Activated CD4-positive, alpha-beta T cell treated with anti-CD3 and anti-CD28 coated beads for 4 hours (primary cell): Measurements from ENCODE around the gene CELF4.

Source experiments
- DNase-seq, 2 donors: peaks; one replicate each; pipeline ENCODE4 v3.0.0-alpha.2; 2020

CELF4 gene

DNA sequence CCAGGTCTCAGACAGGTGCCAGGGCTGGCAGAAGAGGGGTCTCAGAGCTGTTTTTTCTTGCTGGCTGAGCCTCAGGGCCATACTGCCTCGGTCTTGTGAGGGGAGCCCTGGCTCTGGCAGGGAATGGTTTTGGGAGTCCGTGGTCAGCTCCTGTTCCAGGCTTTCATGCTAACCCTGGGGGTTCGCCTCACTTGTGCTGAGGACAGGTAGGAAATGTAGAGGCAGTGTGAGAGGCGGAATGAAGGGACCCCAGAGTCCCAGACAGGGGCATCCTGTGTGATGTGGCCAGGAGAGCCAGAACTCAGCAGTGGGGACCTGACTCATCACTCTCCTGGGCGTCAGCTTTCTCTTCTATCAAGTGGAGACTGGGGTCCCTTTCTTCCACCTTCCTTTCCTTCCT is 5.7 kb upstream of the CELF4 start:
- DNase-seq, result no peak

DNA sequence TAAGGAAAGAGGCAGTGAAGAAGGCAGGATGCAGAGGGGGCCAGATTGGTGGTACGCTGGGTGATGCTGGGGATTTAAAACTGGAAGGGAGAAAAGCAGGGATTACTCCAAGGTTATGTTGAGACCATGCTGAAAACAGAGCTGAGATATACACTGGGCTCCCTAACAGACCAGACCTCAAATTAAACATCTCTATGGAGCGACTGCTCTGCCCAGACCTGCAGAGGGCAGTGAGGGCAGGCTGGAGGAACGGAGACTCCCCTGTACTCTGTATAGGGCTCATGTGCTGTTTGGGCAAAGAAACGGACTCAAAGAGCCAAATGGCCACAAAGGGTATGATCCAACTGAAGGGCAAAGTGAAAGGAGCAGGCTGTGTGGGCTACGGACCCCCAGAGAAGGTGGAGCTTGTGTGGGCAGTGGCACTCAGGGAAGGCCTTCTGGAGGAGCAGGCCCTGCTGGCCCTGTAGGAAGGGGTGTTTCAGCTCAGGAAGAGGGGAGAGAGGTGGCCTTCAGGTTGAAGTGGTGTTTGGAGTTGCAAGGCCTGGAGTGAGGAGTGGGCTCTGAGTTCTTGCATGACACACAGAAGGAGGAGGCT is 4.8 kb upstream of the CELF4 start:
- no peak for DNase-seq

DNA sequence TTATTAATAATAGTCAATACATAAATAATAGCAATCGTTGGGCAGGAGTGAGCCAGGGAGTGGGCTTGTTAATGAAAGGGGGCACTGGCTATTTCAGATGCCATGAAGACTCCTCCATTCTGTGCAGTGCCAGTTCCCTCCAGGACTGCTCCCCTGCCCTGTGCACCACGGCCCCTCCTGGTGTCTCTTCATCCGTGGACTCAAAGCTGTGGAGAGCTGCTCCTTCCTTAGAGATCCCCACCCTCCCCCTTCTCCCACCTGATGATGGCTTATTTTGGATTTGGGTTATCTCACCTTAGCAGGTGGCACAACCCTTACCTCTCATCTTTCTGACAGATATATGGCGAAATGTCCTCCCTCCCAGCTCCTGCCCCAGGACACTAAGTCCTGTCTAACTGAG is 3.1 kb upstream of the CELF4 start:
- DNase-seq, result no peak

DNA sequence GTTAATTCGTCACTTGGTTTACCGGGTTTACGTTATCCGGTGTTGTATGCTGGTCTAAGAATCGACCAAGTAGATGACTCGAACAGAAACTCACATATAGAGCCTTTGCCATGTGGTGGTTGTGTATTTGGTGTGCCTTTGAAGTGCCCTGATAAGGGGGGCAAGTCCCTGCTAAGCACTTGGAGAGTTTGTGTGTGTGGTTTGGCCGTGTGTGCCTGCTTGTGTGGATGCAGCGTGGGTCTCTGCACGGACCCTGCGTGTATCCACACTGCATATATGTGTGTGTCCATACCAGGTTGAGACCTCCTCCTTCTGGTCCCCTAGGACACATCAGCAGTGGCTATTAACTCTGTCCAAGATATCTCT is 2.4 kb upstream of the CELF4 start:
- no peak for DNase-seq

DNA sequence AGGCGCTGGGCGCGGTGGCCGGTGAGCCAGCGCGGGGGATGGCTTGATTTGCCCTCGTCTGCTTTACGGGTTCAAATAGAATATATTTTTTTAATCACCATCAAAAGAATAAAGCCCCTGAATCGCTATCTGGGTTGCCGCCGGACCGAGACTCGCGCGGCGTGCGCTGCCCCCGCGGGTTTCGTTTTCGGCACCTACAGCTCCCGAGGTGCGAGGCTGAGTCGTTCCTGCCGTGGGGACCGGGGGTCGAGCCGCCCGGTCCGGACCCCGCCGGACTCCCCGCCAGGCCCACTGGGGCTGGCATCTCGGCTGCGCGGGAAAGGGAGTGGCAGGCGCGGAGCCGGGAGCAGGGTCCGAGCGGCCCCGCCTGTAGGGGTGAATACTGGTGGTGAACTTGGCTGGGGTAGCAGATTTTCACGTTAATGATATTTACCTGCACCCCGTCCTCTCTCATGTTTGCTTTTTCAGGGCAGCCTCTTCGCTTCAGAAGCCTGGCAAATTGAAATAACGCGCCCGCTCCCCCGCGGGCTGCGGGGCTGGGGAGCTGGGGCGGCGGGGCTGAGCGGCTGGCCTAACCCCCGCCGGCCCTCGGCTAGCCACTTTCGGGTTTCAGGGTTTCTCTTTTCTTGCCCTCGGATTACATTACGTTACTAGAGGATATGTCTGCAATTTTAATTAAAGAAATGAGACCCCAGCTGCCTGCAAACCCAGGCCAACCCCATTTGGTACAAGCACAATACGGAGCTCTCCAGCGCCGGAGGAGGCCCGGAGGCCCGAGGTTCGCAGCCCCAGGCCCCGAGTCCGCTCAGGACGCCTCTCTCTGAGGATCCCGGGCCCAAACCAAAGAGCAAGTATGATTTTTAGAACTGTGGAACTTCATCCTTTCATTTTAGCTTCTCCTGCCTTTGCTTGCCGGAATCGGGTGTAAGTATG is 1.7 kb upstream of the CELF4 start:
- no peak for DNase-seq

DNA sequence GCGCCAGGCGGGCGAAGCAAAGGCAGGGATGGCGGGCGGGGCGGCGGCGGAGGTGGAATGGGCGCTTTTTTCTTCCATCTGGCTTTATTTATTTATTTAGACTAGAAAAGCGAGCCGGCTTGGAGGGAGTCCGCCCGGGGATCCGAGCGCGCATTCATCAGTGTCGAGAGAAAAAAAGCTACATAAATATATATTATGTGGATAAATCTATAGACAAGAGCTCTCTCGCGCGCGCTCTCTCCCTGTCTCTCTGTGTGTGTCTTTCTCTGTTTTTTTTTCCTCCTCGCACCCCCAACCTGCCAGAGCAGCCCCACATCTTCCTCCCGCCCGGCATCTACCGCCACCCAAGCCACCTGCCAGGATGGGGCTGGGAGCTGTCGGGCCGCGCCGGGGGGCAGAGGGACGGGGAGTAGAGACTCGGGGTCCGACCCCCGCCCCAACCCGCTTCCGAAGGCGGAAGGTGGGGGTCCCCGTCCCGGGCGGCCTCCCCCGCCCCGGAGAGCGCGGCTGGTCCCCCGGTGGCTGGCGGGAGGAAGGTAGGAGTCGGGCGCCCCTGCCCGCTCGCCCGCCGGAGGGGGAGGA is 972 bp upstream of the CELF4 start:
- no peak for DNase-seq

DNA sequence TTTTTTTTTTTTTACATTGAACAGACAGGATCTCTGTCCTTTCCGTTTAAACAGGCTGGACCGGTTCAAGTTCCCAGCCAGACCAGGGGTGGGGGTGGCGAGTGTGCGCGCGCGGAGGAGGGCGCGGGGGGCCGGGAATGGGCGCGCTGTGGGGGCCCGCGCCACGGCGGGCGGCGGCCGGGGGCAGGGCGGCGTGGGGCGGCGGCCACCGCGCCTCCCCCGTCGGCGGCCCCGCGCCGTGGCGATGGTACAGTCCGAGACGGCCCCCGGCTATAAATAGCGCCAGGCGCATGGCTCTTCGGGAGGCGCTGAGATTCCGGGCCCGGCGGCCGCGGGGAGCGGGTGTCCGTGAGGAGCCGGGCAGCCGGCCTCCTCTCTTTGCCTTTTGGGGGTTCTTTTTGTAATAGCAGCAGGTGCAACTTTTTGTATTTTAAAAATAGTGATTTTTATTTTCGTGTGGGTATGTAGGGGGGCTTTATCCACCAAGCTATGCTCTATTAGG is 430 bp upstream of the CELF4 start:
- DNase-seq, result no peak

DNA sequence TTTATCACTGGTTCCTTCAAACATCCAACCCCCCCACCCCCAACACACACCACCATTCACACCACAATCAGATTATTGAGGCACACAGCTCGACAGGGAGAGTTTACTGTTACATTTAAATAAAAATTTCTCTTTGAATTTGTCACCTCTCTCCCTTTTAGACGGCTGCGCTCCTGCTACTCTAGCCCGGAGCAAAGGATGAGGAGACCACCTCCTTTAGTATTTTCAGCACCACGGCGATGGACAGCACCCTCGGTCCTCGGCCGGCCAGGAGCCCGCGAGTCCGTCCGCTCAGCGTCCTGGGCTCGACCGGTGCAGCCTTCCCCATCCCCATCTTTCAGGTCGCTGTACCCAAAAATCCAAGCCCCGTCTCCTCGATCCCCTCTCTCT is 892 bp downstream of the CELF4 start:
- DNase-seq, result no peak

DNA sequence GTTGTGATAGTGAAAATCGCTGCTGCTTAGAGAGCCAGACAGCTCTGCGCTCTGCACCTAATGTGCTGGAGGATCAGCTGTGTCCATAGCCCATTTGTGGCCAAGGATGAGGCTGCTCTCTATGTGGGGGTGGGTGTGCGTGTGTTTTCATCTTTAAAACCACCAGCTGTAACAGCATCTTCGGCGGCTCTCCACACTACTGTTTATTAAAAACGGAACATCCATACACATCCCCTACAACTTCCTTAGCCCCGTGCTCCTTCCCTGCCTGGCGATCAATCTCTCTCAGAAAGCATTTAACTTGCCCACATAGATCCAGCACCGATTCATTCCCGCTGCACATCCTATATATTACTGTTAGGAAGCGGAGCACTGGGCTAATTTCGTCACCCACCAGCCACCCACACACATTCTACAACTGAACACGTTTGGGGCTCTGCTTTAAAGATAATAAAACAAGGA is 1.6 kb downstream of the CELF4 start:
- no peak for DNase-seq

DNA sequence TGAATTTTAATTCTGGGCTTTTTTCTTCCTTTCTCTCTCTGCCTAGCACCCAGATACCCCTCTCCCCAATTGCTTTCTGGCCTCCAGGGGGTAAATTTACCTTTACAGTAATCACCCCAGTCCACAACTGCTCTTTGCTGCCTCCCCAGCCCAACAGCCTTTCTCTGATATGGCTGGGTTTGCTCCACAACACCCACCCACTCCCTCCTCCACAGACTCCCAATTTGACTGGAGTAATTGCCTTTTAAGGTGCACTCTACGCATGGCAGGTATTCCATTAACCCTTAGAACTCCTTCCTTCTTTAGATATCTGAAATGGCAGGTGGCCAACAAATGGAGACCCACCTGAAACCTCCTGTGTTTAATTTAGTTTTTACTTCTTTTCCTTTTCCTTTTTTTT is 3.6 kb downstream of the CELF4 start:
- no peak for DNase-seq

DNA sequence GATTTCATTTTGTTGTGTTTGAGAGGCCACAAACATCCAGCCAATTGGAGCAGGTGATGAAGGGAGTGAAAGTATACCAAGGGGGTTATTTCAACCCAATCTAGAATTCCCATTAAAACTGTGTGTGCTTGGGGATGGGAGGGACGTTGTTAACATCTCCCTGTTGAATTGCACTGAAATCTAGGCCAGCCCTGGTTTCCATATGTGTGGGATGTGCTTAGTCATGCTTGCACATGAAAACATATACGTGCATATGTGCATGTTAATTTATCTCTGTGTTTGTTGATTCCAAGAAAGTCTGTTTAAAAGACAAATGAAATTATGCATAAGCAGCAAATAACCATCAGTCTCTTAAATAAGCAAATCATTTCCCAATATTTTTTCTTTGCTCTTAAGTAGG is 5.6 kb downstream of the CELF4 start:
- DNase-seq, result no peak

DNA sequence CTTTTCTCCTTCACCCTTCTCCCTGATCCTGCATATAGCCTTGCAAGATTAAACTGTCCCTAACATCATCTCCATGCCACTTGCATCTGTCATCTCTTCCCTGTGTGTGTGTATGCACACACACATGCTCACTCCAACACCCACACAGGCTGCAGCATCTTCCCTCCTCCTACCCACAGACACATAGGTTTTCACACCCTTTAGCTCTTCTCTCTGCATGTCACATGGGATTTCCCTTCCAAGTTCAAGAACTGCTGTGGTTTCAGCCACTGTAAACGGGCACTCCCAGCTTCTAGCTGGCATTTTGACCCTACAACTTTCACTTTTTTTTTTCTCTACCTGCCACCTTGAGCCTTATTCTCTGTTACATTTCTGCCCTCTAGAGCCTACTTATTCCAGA is 6.4 kb downstream of the CELF4 start:
- no peak for DNase-seq

DNA sequence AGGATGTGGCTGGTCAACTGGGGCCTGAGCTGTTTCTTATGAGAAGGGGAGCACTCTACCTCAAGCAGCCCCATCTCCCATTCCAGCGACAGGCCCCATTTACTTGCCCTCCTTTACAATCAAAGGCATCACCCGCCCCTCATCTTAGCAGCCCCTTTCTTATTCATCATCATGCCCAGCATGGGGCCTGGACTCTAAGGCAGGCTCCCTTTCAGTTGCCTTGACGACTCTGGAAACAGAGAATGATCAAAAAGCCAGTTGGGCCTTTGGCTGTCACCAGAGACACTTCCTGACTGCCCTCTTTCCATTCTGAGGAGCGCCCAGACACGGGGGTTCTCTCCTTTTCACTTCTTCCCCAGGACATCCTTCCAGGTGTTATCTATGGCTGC is 11.2 kb downstream of the CELF4 start:
- DNase-seq, result no peak

DNA sequence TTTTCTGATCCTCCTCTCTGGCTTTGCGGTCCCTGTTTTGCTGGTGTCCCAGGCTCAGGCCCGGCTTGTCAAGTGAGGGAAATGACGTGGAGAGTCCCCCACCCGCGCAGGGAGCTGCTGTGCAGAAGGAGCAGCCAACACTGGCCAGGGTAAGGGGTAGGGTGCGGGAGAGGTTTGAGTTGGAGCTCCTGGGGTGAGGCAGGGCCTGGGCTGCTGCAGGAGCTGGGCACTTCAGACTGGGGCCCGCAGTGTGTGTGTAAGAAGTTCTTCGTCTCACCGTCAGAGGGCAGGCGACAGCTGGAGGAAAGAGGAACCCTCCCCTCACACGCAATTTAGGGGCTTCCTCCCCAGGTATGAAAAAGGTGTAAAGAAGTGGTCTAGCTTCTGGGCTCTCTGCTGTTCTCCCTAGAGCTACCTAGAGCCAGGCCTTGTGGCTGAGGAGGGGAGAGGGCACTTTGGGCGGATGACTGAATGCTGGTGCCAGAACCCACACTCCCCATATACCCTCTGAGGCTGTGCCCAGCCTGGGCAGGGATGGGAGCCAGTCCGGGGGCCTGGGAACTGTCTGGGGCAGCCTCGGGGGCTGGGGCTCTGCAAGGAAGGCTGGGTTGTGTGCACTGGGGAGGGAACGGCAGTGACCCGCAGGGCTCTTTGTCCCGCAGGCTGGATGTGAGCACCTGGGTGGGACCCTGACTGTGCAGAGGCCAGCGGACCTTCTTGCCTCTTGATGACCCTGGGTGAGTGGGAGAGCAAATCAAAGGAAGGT is 11.8 kb downstream of the CELF4 start:
- no peak for DNase-seq

DNA sequence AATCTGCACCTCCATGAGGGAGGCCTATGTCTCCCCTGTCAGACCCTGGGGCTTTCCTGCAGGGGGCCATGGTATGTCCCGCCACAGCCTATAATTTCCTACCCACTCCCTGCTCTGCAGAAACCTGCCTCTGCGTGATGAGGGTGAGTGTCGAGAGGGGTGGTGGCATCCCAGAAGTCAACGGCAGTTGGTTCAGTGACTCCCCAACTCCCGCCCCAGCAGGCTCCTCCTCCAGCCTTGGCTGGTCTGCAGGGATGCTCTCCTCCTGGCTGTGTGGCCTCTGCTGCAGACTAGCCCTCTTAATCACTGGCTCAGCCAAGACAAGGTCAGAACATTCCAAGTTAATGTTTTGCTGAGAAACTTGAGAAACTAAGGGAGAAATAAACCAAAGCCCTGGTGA is 13.3 kb downstream of the CELF4 start:
- no peak for DNase-seq

DNA sequence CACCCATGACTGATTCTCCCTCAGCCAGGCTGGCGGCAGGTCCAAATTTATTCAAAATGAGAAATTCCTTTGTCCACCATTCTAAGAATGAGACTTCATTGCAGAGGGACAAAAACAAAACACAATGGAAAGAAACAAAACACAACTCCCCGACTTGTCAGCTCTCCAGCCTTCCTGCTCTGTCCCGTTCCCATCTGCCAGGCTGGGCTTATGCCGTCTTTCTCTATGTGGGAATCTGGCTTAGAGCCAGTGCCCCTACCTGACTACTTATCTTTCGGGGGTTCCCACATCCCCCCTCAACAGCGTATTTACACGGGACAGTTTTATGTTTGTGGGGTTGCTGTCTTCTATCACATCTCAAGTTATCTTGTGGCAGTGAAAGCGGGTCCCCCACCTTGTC is 13.8 kb downstream of the CELF4 start:
- no peak for DNase-seq

DNA sequence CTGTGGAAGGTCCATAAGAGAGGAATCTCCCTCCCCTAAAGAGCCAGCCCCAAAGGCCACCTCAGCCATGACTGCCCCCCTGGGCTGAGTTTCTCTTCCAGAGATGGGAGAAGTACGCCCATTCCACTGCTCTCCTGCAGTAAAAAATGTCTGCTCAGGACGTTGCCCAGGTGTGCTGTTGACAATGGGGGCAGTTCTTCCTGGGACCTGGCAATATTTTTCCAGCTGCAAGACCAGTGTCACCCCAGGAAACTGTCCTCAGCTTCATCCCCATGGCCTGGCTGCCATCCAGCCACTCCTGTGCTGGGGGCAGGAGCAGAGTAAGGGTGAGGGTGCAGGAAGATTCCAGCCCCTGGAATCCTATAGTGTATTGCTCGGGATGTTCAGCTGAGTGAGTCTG is 14.3 kb downstream of the CELF4 start:
- DNase-seq, result no peak

DNA sequence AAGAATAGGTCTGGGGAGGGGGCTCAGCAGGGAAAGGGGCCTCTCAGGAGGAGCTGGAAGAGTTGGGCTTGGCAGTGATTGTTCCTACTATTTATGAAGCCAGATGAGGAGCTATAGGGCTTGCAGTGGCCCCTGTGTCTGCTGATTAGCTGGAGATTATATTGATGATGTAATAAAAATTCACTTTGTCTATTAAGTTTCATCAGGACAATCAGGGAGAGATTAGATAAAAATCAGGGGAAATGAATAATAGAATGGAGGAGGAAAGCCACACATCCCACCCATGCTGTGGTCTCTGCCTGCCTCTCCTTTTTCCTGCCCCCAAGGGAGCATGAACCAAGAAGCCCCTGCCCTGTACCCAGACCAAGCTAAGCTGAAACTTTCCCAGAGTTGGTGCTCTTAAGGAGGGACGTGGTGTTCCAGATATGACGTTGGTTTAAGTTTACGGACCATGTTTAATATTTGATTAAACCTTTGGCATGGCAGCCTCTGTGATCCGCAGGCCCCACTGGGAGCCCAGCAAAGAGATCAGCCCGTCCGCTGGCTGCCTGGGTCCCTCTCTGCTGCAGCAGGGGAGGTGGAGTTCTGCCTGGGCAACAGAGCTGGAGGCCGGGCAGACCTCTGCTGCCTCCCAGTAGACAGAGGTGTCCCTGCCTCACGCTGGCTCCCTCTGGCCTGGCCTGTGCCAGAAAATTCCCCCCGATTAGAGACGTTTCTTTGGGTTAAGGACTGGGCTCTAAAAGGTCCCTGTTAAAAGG is 15.3 kb downstream of the CELF4 start:
- DNase-seq, result no peak

DNA sequence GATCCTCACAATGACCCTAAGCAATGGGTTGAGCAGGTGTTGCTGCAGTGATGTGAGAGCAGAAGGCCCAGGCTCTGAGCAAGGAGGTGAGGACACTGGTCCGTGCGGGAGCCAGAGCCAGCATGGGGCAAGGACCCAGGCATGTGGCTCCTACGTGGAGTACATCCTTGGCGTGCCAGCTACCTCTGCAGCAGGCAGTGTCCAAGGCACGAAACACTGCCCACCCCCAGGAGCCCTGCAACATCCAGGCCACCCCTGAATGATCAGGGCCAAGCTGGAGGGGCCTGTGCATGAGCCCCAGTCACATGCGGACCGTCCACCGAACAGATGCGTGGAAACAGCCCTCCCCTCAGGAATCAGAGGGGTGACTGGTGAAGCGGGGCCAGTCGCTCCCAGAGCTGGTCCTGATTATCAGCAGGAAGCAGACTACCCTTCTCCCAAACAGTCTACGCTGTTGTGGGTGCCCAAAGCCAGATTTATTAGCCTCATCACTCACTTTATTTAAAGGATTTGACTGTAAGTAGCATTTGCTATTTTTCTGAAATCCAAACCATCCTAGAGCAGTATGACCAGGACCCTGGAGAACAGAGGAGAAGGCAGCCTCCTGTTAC is 16.8 kb downstream of the CELF4 start:
- no peak for DNase-seq

DNA sequence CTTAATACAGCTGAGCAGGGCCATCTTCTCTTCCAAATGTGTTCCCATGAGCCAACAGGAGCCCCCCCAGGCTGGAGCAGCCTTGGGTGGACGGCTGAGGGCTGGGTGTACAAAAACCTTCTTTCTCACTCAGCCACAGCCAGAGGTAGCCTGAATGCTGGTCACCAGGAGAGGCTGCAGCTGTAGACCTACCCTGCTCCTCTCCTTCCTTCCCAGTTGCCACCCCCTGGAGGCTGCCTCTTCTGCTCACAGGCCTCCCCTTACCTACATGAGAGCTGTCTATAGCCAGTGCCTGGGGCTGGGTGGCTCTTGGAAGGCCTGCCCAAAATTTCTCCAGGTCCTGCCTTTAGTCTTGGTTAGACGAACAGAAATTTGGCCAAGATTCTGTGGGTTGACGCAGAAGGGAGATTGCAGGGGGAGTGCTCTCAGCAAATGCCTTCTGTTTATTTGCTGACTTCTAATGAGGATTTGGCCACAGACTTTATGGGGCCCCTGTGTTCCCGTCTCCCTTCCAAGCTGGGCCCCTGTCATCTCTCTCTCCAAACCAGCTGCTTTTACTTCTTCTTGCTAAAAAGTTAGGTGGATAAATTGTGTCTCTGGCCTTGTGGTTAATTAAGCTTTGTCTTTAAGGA is 18.3 kb downstream of the CELF4 start:
- DNase-seq, result no peak

DNA sequence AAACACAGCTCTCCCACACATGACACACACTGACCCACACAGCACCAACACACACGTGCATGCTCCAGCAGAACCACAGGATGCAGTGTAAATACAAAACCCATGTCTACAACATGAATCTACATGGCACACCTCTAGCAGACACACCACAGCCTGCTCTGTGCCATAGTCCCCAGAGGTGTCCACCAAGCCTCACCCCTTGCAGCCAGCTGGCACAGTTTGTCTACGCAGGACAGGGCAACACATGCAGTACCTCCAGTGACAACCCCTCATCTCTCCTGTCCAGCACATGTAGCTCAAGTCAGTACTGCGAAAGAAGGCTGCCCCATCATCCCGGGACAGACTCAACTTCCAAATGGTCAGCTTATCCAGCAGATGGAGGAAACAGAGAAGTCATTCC is 18.9 kb downstream of the CELF4 start:
- no peak for DNase-seq

DNA sequence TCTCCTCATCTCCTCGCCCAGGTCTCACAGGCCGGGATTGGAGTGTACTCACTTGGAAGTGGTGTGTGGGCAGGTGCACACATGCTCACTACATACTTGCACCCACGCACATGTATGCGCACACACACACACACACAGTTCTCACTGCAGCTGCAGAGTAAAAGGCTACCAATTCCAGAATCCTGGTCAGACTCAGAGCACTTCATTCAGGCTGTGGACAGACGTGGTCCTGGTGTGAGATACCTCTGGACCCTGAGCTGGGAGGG is 19.4 kb downstream of the CELF4 start:
- no peak for DNase-seq
